ENCODE measurements around the gene UBE2E2.

DNA sequence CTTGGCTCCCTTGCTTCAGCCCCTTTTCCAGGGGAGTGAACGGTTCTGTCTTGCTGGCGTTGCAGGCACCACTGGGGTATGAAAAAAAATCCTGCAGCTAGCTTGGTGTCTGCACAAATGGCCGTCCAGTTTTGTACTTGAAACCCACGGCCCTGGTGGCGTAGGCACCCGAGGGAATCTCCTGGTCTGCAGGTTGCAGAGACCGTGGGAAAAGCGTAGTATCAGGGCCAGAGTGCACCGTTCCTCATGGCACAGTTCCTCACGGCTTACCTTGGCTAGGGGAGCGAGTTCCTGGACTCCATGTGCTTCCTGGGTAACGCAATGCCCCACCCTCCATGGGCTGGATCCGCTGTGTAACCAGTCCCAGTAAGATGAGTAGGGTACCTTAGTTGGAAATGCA, 214.9 kb downstream of the UBE2E2 start:
- TF ChIP-seq, protein P1, sequence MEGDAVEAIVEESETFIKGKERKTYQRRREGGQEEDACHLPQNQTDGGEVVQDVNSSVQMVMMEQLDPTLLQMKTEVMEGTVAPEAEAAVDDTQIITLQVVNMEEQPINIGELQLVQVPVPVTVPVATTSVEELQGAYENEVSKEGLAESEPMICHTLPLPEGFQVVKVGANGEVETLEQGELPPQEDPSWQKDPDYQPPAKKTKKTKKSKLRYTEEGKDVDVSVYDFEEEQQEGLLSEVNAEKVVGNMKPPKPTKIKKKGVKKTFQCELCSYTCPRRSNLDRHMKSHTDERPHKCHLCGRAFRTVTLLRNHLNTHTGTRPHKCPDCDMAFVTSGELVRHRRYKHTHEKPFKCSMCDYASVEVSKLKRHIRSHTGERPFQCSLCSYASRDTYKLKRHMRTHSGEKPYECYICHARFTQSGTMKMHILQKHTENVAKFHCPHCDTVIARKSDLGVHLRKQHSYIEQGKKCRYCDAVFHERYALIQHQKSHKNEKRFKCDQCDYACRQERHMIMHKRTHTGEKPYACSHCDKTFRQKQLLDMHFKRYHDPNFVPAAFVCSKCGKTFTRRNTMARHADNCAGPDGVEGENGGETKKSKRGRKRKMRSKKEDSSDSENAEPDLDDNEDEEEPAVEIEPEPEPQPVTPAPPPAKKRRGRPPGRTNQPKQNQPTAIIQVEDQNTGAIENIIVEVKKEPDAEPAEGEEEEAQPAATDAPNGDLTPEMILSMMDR (IDR thresholded peaks at IDR 0.05; ENCODE audit: low read length) = no peak
- no peak for TF ChIP-seq EZH2 (IDR thresholded peaks at IDR 0.05; ENCODE audit: borderline replicate concordance, low read length)
